ENCODE measurements around the gene ABCC6.
"Not testable (repeated sequence)": the region's sequence is repeated elsewhere in the genome, so short reads cannot be mapped to it uniquely, and the experiment has no call there.

DNA sequence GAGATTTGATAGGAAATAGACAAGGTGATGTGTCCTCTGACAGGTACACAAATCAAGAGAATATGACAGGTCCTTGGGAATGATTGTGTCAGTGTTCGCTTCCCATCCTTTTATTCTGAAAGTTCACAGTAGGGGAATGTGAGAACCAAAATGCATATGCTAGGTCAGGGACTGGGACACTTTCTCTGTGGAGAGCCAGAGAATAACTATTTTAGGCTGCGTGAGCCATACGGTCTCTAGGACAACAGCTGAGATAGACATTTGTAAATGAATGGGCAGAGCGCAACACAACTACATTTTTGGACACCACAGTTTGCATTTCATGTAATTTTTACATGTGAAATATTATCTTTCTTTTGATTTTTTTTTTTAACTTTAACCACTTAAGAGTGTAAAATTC lies 36.7 kb upstream of the ABCC6 start:
- TF ChIP-seq, protein P1, sequence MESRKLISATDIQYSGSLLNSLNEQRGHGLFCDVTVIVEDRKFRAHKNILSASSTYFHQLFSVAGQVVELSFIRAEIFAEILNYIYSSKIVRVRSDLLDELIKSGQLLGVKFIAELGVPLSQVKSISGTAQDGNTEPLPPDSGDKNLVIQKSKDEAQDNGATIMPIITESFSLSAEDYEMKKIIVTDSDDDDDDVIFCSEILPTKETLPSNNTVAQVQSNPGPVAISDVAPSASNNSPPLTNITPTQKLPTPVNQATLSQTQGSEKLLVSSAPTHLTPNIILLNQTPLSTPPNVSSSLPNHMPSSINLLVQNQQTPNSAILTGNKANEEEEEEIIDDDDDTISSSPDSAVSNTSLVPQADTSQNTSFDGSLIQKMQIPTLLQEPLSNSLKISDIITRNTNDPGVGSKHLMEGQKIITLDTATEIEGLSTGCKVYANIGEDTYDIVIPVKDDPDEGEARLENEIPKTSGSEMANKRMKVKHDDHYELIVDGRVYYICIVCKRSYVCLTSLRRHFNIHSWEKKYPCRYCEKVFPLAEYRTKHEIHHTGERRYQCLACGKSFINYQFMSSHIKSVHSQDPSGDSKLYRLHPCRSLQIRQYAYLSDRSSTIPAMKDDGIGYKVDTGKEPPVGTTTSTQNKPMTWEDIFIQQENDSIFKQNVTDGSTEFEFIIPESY (IDR thresholded peaks at IDR 0.05), result not testable (repeated sequence)
- TF ChIP-seq, protein P2, sequence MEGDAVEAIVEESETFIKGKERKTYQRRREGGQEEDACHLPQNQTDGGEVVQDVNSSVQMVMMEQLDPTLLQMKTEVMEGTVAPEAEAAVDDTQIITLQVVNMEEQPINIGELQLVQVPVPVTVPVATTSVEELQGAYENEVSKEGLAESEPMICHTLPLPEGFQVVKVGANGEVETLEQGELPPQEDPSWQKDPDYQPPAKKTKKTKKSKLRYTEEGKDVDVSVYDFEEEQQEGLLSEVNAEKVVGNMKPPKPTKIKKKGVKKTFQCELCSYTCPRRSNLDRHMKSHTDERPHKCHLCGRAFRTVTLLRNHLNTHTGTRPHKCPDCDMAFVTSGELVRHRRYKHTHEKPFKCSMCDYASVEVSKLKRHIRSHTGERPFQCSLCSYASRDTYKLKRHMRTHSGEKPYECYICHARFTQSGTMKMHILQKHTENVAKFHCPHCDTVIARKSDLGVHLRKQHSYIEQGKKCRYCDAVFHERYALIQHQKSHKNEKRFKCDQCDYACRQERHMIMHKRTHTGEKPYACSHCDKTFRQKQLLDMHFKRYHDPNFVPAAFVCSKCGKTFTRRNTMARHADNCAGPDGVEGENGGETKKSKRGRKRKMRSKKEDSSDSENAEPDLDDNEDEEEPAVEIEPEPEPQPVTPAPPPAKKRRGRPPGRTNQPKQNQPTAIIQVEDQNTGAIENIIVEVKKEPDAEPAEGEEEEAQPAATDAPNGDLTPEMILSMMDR (IDR thresholded peaks at IDR 0.05; ENCODE audit: low read depth, low read length, missing input control), result not testable (repeated sequence)
- not testable (repeated sequence) for TF ChIP-seq SP1 (IDR thresholded peaks at IDR 0.05); JUND (IDR thresholded peaks at IDR 0.05); RXRA (IDR thresholded peaks at IDR 0.05); EGR1 (IDR thresholded peaks at IDR 0.05; ENCODE audit: low read depth in 2 of 2); TAF1 (conservative IDR thresholded peaks at IDR 0.05); RAD21 (IDR thresholded peaks at IDR 0.05); HNF4A (conservative IDR thresholded peaks at IDR 0.05)
- TF ChIP-seq, protein P3, sequence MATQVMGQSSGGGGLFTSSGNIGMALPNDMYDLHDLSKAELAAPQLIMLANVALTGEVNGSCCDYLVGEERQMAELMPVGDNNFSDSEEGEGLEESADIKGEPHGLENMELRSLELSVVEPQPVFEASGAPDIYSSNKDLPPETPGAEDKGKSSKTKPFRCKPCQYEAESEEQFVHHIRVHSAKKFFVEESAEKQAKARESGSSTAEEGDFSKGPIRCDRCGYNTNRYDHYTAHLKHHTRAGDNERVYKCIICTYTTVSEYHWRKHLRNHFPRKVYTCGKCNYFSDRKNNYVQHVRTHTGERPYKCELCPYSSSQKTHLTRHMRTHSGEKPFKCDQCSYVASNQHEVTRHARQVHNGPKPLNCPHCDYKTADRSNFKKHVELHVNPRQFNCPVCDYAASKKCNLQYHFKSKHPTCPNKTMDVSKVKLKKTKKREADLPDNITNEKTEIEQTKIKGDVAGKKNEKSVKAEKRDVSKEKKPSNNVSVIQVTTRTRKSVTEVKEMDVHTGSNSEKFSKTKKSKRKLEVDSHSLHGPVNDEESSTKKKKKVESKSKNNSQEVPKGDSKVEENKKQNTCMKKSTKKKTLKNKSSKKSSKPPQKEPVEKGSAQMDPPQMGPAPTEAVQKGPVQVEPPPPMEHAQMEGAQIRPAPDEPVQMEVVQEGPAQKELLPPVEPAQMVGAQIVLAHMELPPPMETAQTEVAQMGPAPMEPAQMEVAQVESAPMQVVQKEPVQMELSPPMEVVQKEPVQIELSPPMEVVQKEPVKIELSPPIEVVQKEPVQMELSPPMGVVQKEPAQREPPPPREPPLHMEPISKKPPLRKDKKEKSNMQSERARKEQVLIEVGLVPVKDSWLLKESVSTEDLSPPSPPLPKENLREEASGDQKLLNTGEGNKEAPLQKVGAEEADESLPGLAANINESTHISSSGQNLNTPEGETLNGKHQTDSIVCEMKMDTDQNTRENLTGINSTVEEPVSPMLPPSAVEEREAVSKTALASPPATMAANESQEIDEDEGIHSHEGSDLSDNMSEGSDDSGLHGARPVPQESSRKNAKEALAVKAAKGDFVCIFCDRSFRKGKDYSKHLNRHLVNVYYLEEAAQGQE (IDR thresholded peaks at IDR 0.05), result not testable (repeated sequence)
- TF ChIP-seq, protein P4, sequence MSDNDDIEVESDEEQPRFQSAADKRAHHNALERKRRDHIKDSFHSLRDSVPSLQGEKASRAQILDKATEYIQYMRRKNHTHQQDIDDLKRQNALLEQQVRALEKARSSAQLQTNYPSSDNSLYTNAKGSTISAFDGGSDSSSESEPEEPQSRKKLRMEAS (IDR thresholded peaks at IDR 0.05), result not testable (repeated sequence)
